Uterus (tissue), 4 donors: Measurements from ENCODE around the gene FZR1. TPM values are rescaled to one million over a fixed set of nuclear protein-coding genes. Genes with fewer than 3 reads are reported as not detected.

Experiments
- DNase-seq, 2 donors: peaks; one replicate each; pipeline ENCODE4 v3.0.0-alpha.2; 2019 to 2020
- H3K27ac ChIP-seq, 2 donors: fragments of 200-600 bp; sonication (generic); 1 replicate in 1 of 2; 2 replicates in 1 of 2; pipeline ENCODE4 v1.5.1; 2016 to 2018
- H3K27me3 ChIP-seq, 2 donors: fragments of 200-600 bp; sonication (generic); one replicate each; pipeline ENCODE4 v1.5.1; 2018 to 2019; ENCODE audit warnings: control low read depth in 1 of 2
- H3K36me3 ChIP-seq, 2 donors: fragments of 200-600 bp; sonication (generic); one replicate each; pipeline ENCODE4 v1.5.1; 2019; ENCODE audit warnings: control low read depth in 1 of 2
- H3K4me1 ChIP-seq, 2 donors: fragments of 200-600 bp; sonication (generic); one replicate each; pipeline ENCODE4 v1.5.1; 2018 to 2019; ENCODE audit warnings: control low read depth in 1 of 2
- H3K4me3 ChIP-seq, 2 donors: fragments of 200-600 bp; sonication (generic); 1 replicate in 1 of 2; 2 replicates in 1 of 2; pipeline ENCODE4 v1.5.1; 2018 to 2019; ENCODE audit warnings: mild to moderate bottlenecking in 1 of 2
- H3K9me3 ChIP-seq, 2 donors: fragments of 200-600 bp; sonication (generic); one replicate each; pipeline ENCODE4 v1.5.1; 2019; ENCODE audit warnings: control low read depth in 1 of 2
- POLR2A ChIP-seq, 2 donors: fragments of 450-650 bp; IDR thresholded peaks; one replicate each; pipeline ENCODE4 v1.6.1; 2016; ENCODE audit warnings: antibody characterized with exemption in 2 of 2, mild to moderate bottlenecking in 1 of 2, moderate library complexity in 1 of 2
- intact Hi-C: fragments of 100-400 bp; cut with DNase I; formaldehyde crosslinking; loops from one replicate; pipeline ENCODE4 v1.15.1; 2023; ENCODE audit warnings: low total_unique reads
- total RNA-seq, 4 donors: library from RNA; depleted of rRNA in 3 of 4; stranded (reverse); fragments of >200 nt in 3 of 4; gene quantifications; one replicate each; pipeline versions ENCODE4 v1.1.0 to v1.2.4, GENCODE V29; 2014 to 2023
- TF ChIP-seq, protein P1 (sequence below), 4 experiments: fragments of 200-600 bp in 2 of 4; fragments of 450-650 bp in 2 of 4; sonication (generic) in 2 of 4; IDR thresholded peaks; one replicate each; pipeline ENCODE4 v1.5.1; 2016 to 2019; ENCODE audit warnings: antibody characterized with exemption in 4 of 4, mild to moderate bottlenecking in 2 of 4, moderate library complexity in 1 of 4
- donor health status: DM: yes; HTN: yes; CAD: no.

The FZR1 gene
- total RNA-seq, 4 donors from 2014 or later: 3.8 to 70.8 (median 33.0) TPM

DNA sequence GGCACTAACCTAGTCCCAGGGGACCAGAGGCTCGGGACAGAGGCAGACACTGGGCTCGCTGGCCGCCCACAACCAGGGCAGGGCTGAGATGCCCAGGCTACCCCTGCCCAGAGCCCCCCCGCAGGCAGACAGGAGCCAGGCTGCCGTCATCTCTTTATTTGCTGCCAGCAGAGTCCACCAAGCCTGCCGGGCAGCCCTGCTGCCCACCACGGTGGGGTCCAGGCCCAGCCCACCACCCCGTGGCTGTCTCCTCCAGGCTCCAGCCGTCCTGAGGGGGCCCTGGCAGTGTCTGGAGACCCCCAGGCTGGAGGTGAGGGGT lies 37.9 kb downstream of the FZR1 start:
- intact Hi-C loops: no loop called here
- no peaks in the 10 kb centered on the region for H3K36me3 ChIP-seq

DNA sequence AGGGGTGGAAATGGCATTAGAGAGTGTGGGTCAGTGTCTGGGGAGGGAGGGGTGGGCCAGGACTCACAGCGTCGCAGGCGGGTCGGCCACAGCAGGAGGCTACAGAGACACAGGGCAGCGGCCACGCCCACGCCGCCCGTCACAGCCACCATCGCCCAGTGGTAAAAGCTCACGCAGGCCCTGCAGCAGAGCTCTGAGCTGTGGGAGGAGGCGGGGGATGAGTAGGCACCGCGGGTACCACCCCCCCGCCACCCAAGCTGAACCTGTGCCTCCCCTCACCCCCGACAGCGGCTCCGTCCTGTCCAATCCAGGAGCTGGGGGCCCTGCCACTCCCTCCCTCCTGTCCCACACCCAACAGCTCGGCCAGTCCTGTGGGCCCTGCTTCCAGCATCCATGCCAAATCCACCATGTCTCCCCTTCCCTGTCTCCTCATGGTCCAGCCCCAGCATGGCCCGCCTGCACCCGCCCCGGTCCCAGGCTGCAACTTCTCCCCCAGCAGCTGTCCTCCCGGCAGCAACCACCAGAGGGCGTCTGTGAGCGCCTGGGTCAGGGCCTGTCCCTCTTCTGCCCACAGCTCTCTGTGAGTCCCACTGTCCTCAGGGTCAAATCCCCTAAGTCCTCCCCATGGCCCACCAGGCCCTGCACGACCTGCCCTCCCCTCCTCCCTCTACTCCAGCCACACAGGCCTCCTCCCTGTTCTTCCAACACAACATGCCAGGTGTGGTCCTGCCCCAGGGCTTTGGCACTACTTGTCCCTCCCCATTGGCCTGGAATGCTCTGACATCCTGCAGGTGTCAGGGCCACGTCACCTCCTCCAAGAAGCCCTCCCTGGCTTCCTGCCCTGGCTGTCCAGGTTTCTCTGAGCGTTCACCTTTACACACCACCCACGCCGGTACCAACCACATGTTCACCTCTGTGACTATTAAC lies 38.9 kb downstream of the FZR1 start:
- Histone ChIP-seq H3K27ac (no peak overlapping the region), H3K4me1 (no peaks in the 10 kb centered on the region), H3K9me3 (no peaks in the 10 kb centered on the region), H3K4me3 (no peak overlapping the region), H3K27me3 (no peaks in the 10 kb centered on the region), H3K36me3 (no peaks in the 10 kb centered on the region)
- peak; percentile 61 to 69 for DNase-seq
- intact Hi-C loops: no loop called here
- TF ChIP-seq POLR2A (IDR thresholded peaks at IDR 0.05): no peak
- TF ChIP-seq, protein P1, sequence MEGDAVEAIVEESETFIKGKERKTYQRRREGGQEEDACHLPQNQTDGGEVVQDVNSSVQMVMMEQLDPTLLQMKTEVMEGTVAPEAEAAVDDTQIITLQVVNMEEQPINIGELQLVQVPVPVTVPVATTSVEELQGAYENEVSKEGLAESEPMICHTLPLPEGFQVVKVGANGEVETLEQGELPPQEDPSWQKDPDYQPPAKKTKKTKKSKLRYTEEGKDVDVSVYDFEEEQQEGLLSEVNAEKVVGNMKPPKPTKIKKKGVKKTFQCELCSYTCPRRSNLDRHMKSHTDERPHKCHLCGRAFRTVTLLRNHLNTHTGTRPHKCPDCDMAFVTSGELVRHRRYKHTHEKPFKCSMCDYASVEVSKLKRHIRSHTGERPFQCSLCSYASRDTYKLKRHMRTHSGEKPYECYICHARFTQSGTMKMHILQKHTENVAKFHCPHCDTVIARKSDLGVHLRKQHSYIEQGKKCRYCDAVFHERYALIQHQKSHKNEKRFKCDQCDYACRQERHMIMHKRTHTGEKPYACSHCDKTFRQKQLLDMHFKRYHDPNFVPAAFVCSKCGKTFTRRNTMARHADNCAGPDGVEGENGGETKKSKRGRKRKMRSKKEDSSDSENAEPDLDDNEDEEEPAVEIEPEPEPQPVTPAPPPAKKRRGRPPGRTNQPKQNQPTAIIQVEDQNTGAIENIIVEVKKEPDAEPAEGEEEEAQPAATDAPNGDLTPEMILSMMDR (IDR thresholded peaks at IDR 0.05): peak; percentile 68 to 90 (median 85)

More for the DNA sequence above, 37.9 kb downstream of the FZR1 start:
- Histone ChIP-seq H3K9me3 (no peaks in the 10 kb centered on the region), H3K27me3 (no peaks in the 10 kb centered on the region), H3K4me1 (no peaks in the 10 kb centered on the region), H3K4me3 (no peak overlapping the region), H3K27ac (no peak overlapping the region)
- TF ChIP-seq, protein P1 (IDR thresholded peaks at IDR 0.05): no peak
- TF ChIP-seq POLR2A (IDR thresholded peaks at IDR 0.05): no peak
- no peak for DNase-seq

DNA sequence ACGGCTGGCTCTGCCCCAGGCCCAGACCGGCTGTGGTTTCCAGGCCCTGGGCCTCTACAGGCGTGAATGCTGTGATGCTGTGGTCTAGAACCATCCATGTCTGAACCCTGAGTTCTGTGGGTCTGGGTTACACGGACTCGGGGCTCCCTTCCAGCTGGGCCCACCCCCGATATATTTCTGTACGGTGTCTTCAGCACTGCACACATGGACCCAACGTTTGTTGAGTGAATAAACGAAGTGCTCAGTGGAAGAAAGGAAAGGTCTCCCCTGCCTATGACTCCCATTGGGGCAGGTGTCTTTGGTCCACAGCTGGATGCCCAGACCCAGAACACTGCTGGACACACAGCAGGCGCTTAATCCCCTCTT lies 39.5 kb downstream of the FZR1 start:
- Histone ChIP-seq H3K27ac (no peak overlapping the region), H3K4me3 (no peak overlapping the region), H3K9me3 (no peaks in the 10 kb centered on the region), H3K27me3 (no peaks in the 10 kb centered on the region), H3K4me1 (no peaks in the 10 kb centered on the region), H3K36me3 (no peaks in the 10 kb centered on the region)
- TF ChIP-seq, protein P1 (IDR thresholded peaks at IDR 0.05): no peak
- TF ChIP-seq POLR2A (IDR thresholded peaks at IDR 0.05): no peak
- intact Hi-C loops: no loop called here
- DNase-seq: no peak

DNA sequence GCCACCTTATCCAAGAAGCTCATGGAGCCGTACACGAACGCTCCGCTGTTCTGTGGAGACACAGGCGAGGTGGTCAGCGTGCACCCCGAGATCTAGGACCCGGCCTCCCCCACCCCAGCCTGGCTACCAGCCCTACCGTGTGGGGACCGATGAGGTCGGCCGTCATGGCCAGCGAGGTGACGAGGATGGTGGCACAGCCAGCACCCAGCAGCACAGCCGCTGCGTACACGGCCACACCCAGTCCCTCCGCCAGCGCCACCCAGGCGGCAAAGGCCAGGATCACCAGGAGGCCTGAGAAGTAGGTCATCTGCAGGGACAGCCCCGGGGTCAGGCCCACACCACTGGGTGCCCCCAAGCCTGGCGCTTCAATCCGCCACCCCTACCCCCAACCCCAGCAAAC lies 40.0 kb downstream of the FZR1 start:
- intact Hi-C loops: no loop called here
- H3K27me3 ChIP-seq: no peaks in the 10 kb centered on the region
- no peaks in the 10 kb centered on the region for H3K4me1 ChIP-seq
- H3K9me3 ChIP-seq: no peaks in the 10 kb centered on the region
- DNase-seq: no peak
- H3K36me3 ChIP-seq: no peaks in the 10 kb centered on the region
- no peak overlapping the region for H3K27ac ChIP-seq
- TF ChIP-seq, protein P1 (IDR thresholded peaks at IDR 0.05): no peak
- TF ChIP-seq POLR2A (IDR thresholded peaks at IDR 0.05): no peak
- no peak overlapping the region for H3K4me3 ChIP-seq

DNA sequence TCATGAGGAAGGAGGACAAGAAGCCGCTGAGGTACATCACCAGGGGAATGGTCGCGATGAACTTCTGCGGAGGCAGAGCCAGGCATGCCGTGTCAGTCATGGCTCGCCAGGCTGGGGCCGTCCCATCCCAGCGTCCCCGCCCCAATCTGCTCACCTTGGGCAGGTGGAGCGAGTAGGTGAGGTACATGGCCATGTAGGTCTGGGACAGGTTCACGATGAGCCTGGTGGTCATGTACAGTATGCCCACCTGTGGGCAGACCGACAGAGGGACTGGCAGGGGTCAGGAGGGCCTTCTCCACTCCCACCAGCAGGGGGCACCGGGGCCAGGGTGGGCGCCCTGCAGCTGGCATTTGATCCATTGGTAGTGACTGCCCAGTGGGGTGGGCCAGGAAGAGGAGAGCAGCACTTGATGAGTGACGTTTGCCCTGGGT lies 41.2 kb downstream of the FZR1 start:
- DNase-seq: no peak
- Histone ChIP-seq H3K4me1 (no peaks in the 10 kb centered on the region), H3K36me3 (no peaks in the 10 kb centered on the region), H3K9me3 (no peaks in the 10 kb centered on the region), H3K4me3 (no peak overlapping the region), H3K27ac (no peak overlapping the region), H3K27me3 (no peaks in the 10 kb centered on the region)
- intact Hi-C loops: no loop called here
- TF ChIP-seq POLR2A (IDR thresholded peaks at IDR 0.05): no peak
- TF ChIP-seq, protein P1 (IDR thresholded peaks at IDR 0.05): no peak
